T-helper 2 cell treated with Interferon-gamma antibody and Interleukin-4, amounts not matched to agents 100 ng/mL and 5 ng/mL, for 36 hours (primary cell): ENCODE measurements around the gene GUCA2A. TPM values are rescaled to one million over a fixed set of nuclear protein-coding genes. Genes with fewer than 3 reads are reported as not detected.
"Not testable (repeated sequence)": the region's sequence is repeated elsewhere in the genome, so short reads cannot be mapped to it uniquely, and the experiment has no call there.

Experiments used
- intact Hi-C: fragments of 100-400 bp; cut with micrococcal nuclease; formaldehyde crosslinking; loops from one replicate; pipeline ENCODE4 v1.15.1; 2023
- total RNA-seq: library from RNA; stranded (reverse); gene quantifications from 2 replicates; pipeline ENCODE4 v1.2.3, GENCODE V29; 2022

The GUCA2A gene
- not detected in 2 replicates for total RNA-seq

- intact Hi-C loops: no loop called here
These were observed at the start of gene GUCA2A for GRCh38 chr1:42164551-42165420. TSS of gene GUCA2A (minus strand) at chr1:42164745. CDS start at chr1:42164712, 33 bp downstream.

- intact Hi-C loops: no loop called here
These were observed 46.7 kb upstream of the GUCA2A start for GRCh38 chr1:42211224-42211623.

- intact Hi-C loops: no loop called here
These were observed 46.0 kb upstream of the GUCA2A start for GRCh38 chr1:42210421-42211133.

GRCh38 chr1:42209526-42210251 lies 45.1 kb upstream of the GUCA2A start:
- intact Hi-C loops: no loop called here

GRCh38 chr1:42206930-42207329 lies 42.4 kb upstream of the GUCA2A start:
- intact Hi-C loops: not testable (repeated sequence)

GRCh38 chr1:42206164-42206563 lies 41.6 kb upstream of the GUCA2A start:
- intact Hi-C loops: no loop called here

GRCh38 chr1:42201986-42202385 lies 37.4 kb upstream of the GUCA2A start:
- intact Hi-C loops: no loop called here

- intact Hi-C loops: no loop called here
These were observed 33.7 kb upstream of the GUCA2A start for GRCh38 chr1:42198251-42198650.

- intact Hi-C loops: no loop called here
These were observed 31.3 kb upstream of the GUCA2A start for GRCh38 chr1:42195841-42196240.

- intact Hi-C loops: no loop called here
These were observed 27.6 kb upstream of the GUCA2A start for GRCh38 chr1:42192106-42192505.

GRCh38 chr1:42191319-42191718 lies 26.8 kb upstream of the GUCA2A start:
- intact Hi-C loops: no loop called here

- intact Hi-C loops: no loop called here
These were observed 25.6 kb upstream of the GUCA2A start for GRCh38 chr1:42189931-42190853.

- intact Hi-C loops: no loop called here
These were observed 21.6 kb upstream of the GUCA2A start for GRCh38 chr1:42186152-42186551.

GRCh38 chr1:42184616-42185015 lies 20.1 kb upstream of the GUCA2A start:
- intact Hi-C loops: no loop called here

- intact Hi-C loops: no loop called here
These were observed 19.4 kb upstream of the GUCA2A start for GRCh38 chr1:42183957-42184268.

GRCh38 chr1:42183210-42183956 lies 18.8 kb upstream of the GUCA2A start:
- intact Hi-C loops: no loop called here

- intact Hi-C loops: no loop called here
These were observed 17.1 kb upstream of the GUCA2A start for GRCh38 chr1:42181687-42182086.

GRCh38 chr1:42179900-42180329 lies 15.4 kb upstream of the GUCA2A start:
- intact Hi-C loops: loop anchor here (10.0 kb wide), 2 partner anchors 155 to 685 kb away; partner anchors contain the start of gene FOXJ3

- intact Hi-C loops: loop anchor here (10.0 kb wide), 2 partner anchors 156 to 684 kb away; partner anchors contain the start of gene FOXJ3
These were observed 14.7 kb upstream of the GUCA2A start for GRCh38 chr1:42179275-42179674.

- intact Hi-C loops: loop anchor here (10.0 kb wide), 2 partner anchors 157 to 683 kb away; partner anchors contain the start of gene FOXJ3
These were observed 13.7 kb upstream of the GUCA2A start for GRCh38 chr1:42178249-42178648.
